H1 (cell line): ENCODE results near the gene TCP11. TPM values are rescaled to one million over a fixed set of nuclear protein-coding genes. Genes with fewer than 3 reads are reported as not detected.

Source experiments
- CTCF ChIA-PET: fragments of 300-600 bp; sonication (Branson Sonifier 250); formaldehyde crosslinking; loops from one replicate; lab custom pipeline; 2021; ENCODE audit not compliant: partially characterized antibody; lab: Charles Lee
- POLR2A ChIA-PET: fragments of 300-600 bp; sonication (Branson Sonifier 250); formaldehyde crosslinking; loops from one replicate; lab custom pipeline; 2021; ENCODE audit warnings: inconsistent platforms; ENCODE audit not compliant: partially characterized antibody; lab: Charles Lee
- DNase-seq, 2 experiments: peaks; one replicate each; pipeline versions ENCODE4 v3.0.0 to v3.0.0-alpha.2; 2010 to 2022; ENCODE audit warnings: low spot score in 2 of 2, low read depth in 1 of 2, mixed read lengths in 1 of 2
- FAIRE-seq: peaks from 2 replicates; lab custom pipeline; 2011; peaks lifted over from hg19 to GRCh38; lab: Jason Lieb, UNC
- H2AFZ ChIP-seq: 2 replicates; pipeline ENCODE4 v1.8.1; 2012; ENCODE audit warnings: low read length, inconsistent platforms
- H2AK5ac ChIP-seq: 2 replicates; pipeline ENCODE4 v1.6.1; 2013; ENCODE audit warnings: low read depth, low read length
- H2BK120ac ChIP-seq: replicated peaks from 2 replicates; pipeline ENCODE3; 2013; ENCODE audit warnings: low read depth, low read length, inconsistent platforms
- H2BK12ac ChIP-seq: 2 replicates; pipeline ENCODE4 v1.6.1; 2013; ENCODE audit warnings: low read depth, low read length
- H2BK15ac ChIP-seq: 2 replicates; pipeline ENCODE4 v1.6.1; 2013; ENCODE audit warnings: low read length
- H2BK20ac ChIP-seq: 2 replicates; pipeline ENCODE4 v1.6.1; 2013; ENCODE audit warnings: low read length
- H2BK5ac ChIP-seq: 2 replicates; pipeline ENCODE4 v1.6.1; 2013; ENCODE audit warnings: low read depth, low read length
- H3K14ac ChIP-seq: 2 replicates; pipeline ENCODE4 v1.6.1; 2013; ENCODE audit warnings: inconsistent platforms; ENCODE audit not compliant: insufficient read length
- H3K18ac ChIP-seq: 2 replicates; pipeline ENCODE4 v1.6.1; 2013; ENCODE audit warnings: low read length; ENCODE audit errors: extremely low read depth
- H3K23ac ChIP-seq: 2 replicates; pipeline ENCODE4 v1.6.1; 2013; ENCODE audit warnings: inconsistent platforms; ENCODE audit not compliant: insufficient read length
- H3K23me2 ChIP-seq: 2 replicates; pipeline ENCODE4 v1.6.1; 2013; ENCODE audit warnings: low read depth, low read length
- H3K27ac ChIP-seq: 2 replicates; pipeline ENCODE4 v1.6.1; 2011; ENCODE audit warnings: low read depth, low read length, inconsistent platforms
- H3K27me3 ChIP-seq, 4 experiments: replicated peaks in 1 of 4; 1 replicate in 1 of 4; 2 replicates in 3 of 4; pipeline versions ENCODE4 v1.6.1 to v1.8.1; 2011 to 2013; ENCODE audit warnings: low read length in 3 of 4, mild to moderate bottlenecking in 3 of 4, inconsistent platforms in 2 of 4, mixed read lengths in 2 of 4, moderate library complexity in 1 of 4; ENCODE audit not compliant: control insufficient read depth in 3 of 4, insufficient read depth in 3 of 4; ENCODE audit errors: extremely low read depth in 1 of 4
- H3K36me3 ChIP-seq, 4 experiments: 2 replicates each; pipeline versions ENCODE4 v1.6.1 to v1.8.1; 2011 to 2013; ENCODE audit warnings: mild to moderate bottlenecking in 4 of 4, low read length in 3 of 4, moderate library complexity in 2 of 4, control low read depth in 1 of 4, inconsistent platforms in 1 of 4; ENCODE audit not compliant: insufficient read depth in 4 of 4, control insufficient read depth in 2 of 4
- H3K4ac ChIP-seq: replicated peaks from 2 replicates; pipeline ENCODE3; 2013; ENCODE audit warnings: low read length, low read depth, mixed read lengths, inconsistent platforms; ENCODE audit not compliant: insufficient read length
- H3K4me1 ChIP-seq, 4 experiments: replicated peaks in 1 of 4; 1 replicate in 1 of 4; 2 replicates in 3 of 4; pipeline versions ENCODE4 v1.6.1 to v1.8.1; 2011 to 2013; ENCODE audit warnings: low read length in 3 of 4, inconsistent platforms in 2 of 4, mixed read lengths in 1 of 4; ENCODE audit not compliant: insufficient read depth in 4 of 4, control insufficient read depth in 3 of 4
- H3K4me2 ChIP-seq, 2 experiments: 2 replicates each; pipeline versions ENCODE4 v1.6.1 to v1.8.1; 2011 to 2013; ENCODE audit warnings: low read depth in 2 of 2, low read length in 2 of 2, control low read depth in 1 of 2, inconsistent platforms in 1 of 2, mild to moderate bottlenecking in 1 of 2; ENCODE audit not compliant: insufficient read depth in 1 of 2
- H3K4me3 ChIP-seq, 4 experiments: fragments of 200-600, 300-600 bp in 1 of 4; sonication (generic), shearing (Covaris generic), sonication (Bioruptor Twin) in 1 of 4; 2 replicates each; pipeline versions ENCODE4 v1.5.1 to v1.8.1; 2011 to 2016; ENCODE audit warnings: low read length in 4 of 4, low read depth in 3 of 4, control low read depth in 2 of 4, inconsistent platforms in 2 of 4, mild to moderate bottlenecking in 2 of 4, mixed read lengths in 1 of 4, moderate library complexity in 1 of 4; ENCODE audit not compliant: insufficient read depth in 2 of 4; ENCODE audit errors: extremely low read depth in 1 of 4
- H3K56ac ChIP-seq: replicated peaks from 2 replicates; pipeline ENCODE3; 2013; ENCODE audit warnings: low read depth, mild to moderate bottlenecking, mixed read lengths, low read length, inconsistent platforms; ENCODE audit not compliant: insufficient read length
- H3K79me1 ChIP-seq: 2 replicates; pipeline ENCODE4 v1.6.1; 2013; ENCODE audit warnings: low read depth, low read length, control low read depth
- H3K79me2 ChIP-seq, 2 experiments: 2 replicates each; pipeline versions ENCODE4 v1.6.1 to v1.8.1; 2012 to 2013; ENCODE audit warnings: low read length in 2 of 2, mild to moderate bottlenecking in 2 of 2, inconsistent platforms in 1 of 2; ENCODE audit not compliant: insufficient read depth in 2 of 2, control insufficient read depth in 1 of 2
- H3K9ac ChIP-seq, 4 experiments: replicated peaks in 1 of 4; 1 replicate in 1 of 4; 2 replicates in 3 of 4; pipeline versions ENCODE4 v1.6.1 to v1.8.1; 2011 to 2013; ENCODE audit warnings: low read depth in 3 of 4, low read length in 3 of 4, control low read depth in 2 of 4, mild to moderate bottlenecking in 2 of 4, moderate library complexity in 2 of 4, inconsistent platforms in 1 of 4; ENCODE audit errors: extremely low read depth in 1 of 4
- H3K9me3 ChIP-seq, 2 experiments: 2 replicates each; pipeline versions ENCODE4 v1.6.1 to v1.8.1; 2012 to 2013; ENCODE audit warnings: mild to moderate bottlenecking in 2 of 2, moderate library complexity in 2 of 2, control low read depth in 1 of 2, inconsistent platforms in 1 of 2, low read depth in 1 of 2, low read length in 1 of 2, mixed read lengths in 1 of 2; ENCODE audit not compliant: insufficient read depth in 2 of 2
- H4K20me1 ChIP-seq, 2 experiments: replicated peaks in 1 of 2; 2 replicates each; pipeline versions ENCODE3 to v1.8.1; 2011 to 2013; ENCODE audit warnings: inconsistent platforms in 2 of 2, low read length in 2 of 2, mild to moderate bottlenecking in 1 of 2; ENCODE audit not compliant: insufficient read depth in 2 of 2, control insufficient read depth in 1 of 2
- H4K5ac ChIP-seq: 2 replicates; pipeline ENCODE4 v1.6.1; 2013; ENCODE audit warnings: low read length, low read depth, mixed read lengths, inconsistent platforms; ENCODE audit not compliant: insufficient read length
- H4K8ac ChIP-seq: 2 replicates; pipeline ENCODE4 v1.8.0; 2013; ENCODE audit warnings: mild to moderate bottlenecking, moderate library complexity, low read length, inconsistent platforms; ENCODE audit not compliant: insufficient read depth; ENCODE audit errors: extremely low read depth
- H4K91ac ChIP-seq: replicated peaks from 2 replicates; pipeline ENCODE3; 2013; ENCODE audit warnings: low read length, mixed read lengths, inconsistent platforms; ENCODE audit not compliant: insufficient read length
- BRCA1 ChIP-seq: IDR thresholded peaks from 2 replicates; pipeline ENCODE4 v1.6.1; 2012; ENCODE audit warnings: low read depth, low read length, improper control_type of control experiment
- EZH2 ChIP-seq: fragments of 200-600 bp; sonication (generic); IDR thresholded peaks from 2 replicates; pipeline ENCODE4 v1.7.1; 2012; ENCODE audit warnings: low read depth, mild to moderate bottlenecking, moderate library complexity, low read length, inconsistent platforms; ENCODE audit not compliant: severe bottlenecking
- GTF2F1 ChIP-seq: IDR thresholded peaks from 2 replicates; pipeline ENCODE4 v1.6.1; 2012; ENCODE audit warnings: low read depth, low read length, improper control_type of control experiment, borderline replicate concordance
- HDAC2 ChIP-seq, 2 experiments: fragments of 300-600 bp in 1 of 2; sonication (generic) in 1 of 2; IDR thresholded peaks; 2 replicates each; pipeline ENCODE4 v1.6.1; 2011 to 2012; ENCODE audit warnings: low read depth in 2 of 2, low read length in 2 of 2, mild to moderate bottlenecking in 2 of 2, moderate library complexity in 2 of 2, borderline replicate concordance in 1 of 2, inconsistent platforms in 1 of 2
- MAX ChIP-seq: IDR thresholded peaks from 2 replicates; pipeline ENCODE4 v1.6.1; 2012; ENCODE audit warnings: inconsistent platforms
- NANOG ChIP-seq: IDR thresholded peaks from 2 replicates; pipeline ENCODE4 v1.6.1; 2011; ENCODE audit warnings: low read length, low read depth, mild to moderate bottlenecking, inconsistent platforms; ENCODE audit not compliant: insufficient read depth, poor library complexity, severe bottlenecking
- PHF8 ChIP-seq: fragments of 200-600 bp; sonication (generic); conservative IDR thresholded peaks from 2 replicates; pipeline ENCODE4 v1.7.1; 2012; ENCODE audit warnings: low read depth, mild to moderate bottlenecking, inconsistent platforms, low read length, moderate library complexity
- POLR2AphosphoS5 ChIP-seq: IDR thresholded peaks from 2 replicates; pipeline ENCODE4 v1.6.1; 2011; ENCODE audit warnings: low read depth, low read length
- RFX5 ChIP-seq: IDR thresholded peaks from 2 replicates; pipeline ENCODE4 v1.6.1; 2011; ENCODE audit warnings: low read depth, low read length, improper control_type of control experiment, borderline replicate concordance
- SAP30 ChIP-seq: fragments of 300-600 bp; sonication (generic); IDR thresholded peaks from 2 replicates; pipeline ENCODE4 v1.7.1; 2012; ENCODE audit warnings: low read length, moderate library complexity, mild to moderate bottlenecking, inconsistent platforms; ENCODE audit not compliant: insufficient read depth, insufficient replicate concordance
- SRF ChIP-seq: IDR thresholded peaks from 2 replicates; pipeline ENCODE4 v1.6.1; 2011; ENCODE audit warnings: mild to moderate bottlenecking, low read depth, low read length, moderate library complexity
- TAF7 ChIP-seq: optimal IDR thresholded peaks from 2 replicates; pipeline ENCODE3; 2011; ENCODE audit warnings: low read depth, mild to moderate bottlenecking, inconsistent platforms, low read length, moderate library complexity, borderline replicate concordance
- YY1 ChIP-seq: IDR thresholded peaks from 2 replicates; pipeline ENCODE4 v1.6.1; 2011; ENCODE audit warnings: low read depth, mild to moderate bottlenecking, low read length
- WGBS, 2 experiments: shearing (Covaris generic) in 1 of 2; methylation state at CpG; one replicate each; pipeline versions ENCODE4 v1.1.6 to v1.1.7; 2013 to 2015; ENCODE audit warnings: low lambda C conversion rate in 2 of 2, mixed read lengths in 2 of 2, inconsistent platforms in 1 of 2, low coverage in 1 of 2, missing lambda C conversion rate in 1 of 2; ENCODE audit not compliant: insufficient replicate concordance in 2 of 2, insufficient coverage in 1 of 2, insufficient read length in 1 of 2; ENCODE audit errors: extremely low coverage in 1 of 2, missing lambda C conversion rate in 1 of 2; 5-methylcytosine and 5-hydroxymethylcytosine counted together
- polyA plus RNA-seq, 7 experiments: library from polyadenylated mRNA; depleted of rRNA in 3 of 7; stranded (reverse) in 5 of 7; unstranded in 2 of 7; fragments of >200 nt in 5 of 7; fragments of 200-250 nt in 2 of 7; gene quantifications; 1 replicate in 5 of 7; 2 replicates in 1 of 7; 4 replicates in 1 of 7; pipeline versions ENCODE4 v1.2.1 to v1.2.3, GENCODE V29; 2011 to 2013; ENCODE audit warnings: missing spikeins in 2 of 7, mixed read lengths in 2 of 7
- total RNA-seq: library from RNA; stranded (reverse); fragmentation: NEBNext Ultra II Directional; extraction: Animal tissue kit (Norgen Biotek cat#: 25700); gene quantifications from 2 replicates; pipeline ENCODE4 v1.2.1, GENCODE V29; 2021

The TCP11 gene
- total and polyA plus RNA-seq, 2 of the 8 experiments (the other 6 are each of a cell fraction or from before 2014, with no cell fraction given): 0.11 TPM; not detected in 1

GRCh38 chr6:35183935-35184334, 42.8 kb upstream of the TCP11 start:
- no peak overlapping the region for H4K91ac ChIP-seq
- H4K5ac ChIP-seq: no peak overlapping the region
- H3K27me3 ChIP-seq: peaks cover 0 to 14% (median 4%) of the 10 kb centered on the region in 4 experiments; a peak in 4 of 7 replicates
- no peak overlapping the region for H2BK12ac ChIP-seq
- no peak overlapping the region for H3K18ac ChIP-seq
- CTCF ChIA-PET: interaction anchor here (0.8 to 1.3 kb wide), 3 partner anchors 11 to 56 kb away, joined by 3 to 5 read pairs (median 4); no protein-coding TSS in a partner anchor
- no peaks in the 10 kb centered on the region for H3K9me3 ChIP-seq
- no peaks in the 10 kb centered on the region for H3K79me2 ChIP-seq
- H3K4me1 ChIP-seq: peaks cover 0 to 5% (median 4%) of the 10 kb centered on the region in 4 experiments; a peak in 5 of 7 replicates
- no peak overlapping the region for H3K14ac ChIP-seq
- no peak overlapping the region for H3K27ac ChIP-seq
- H3K79me1 ChIP-seq: no peaks in the 10 kb centered on the region
- DNase-seq (no peak), FAIRE-seq (no peak)
- no peak overlapping the region for H3K4me3 ChIP-seq
- H3K23me2 ChIP-seq: no peaks in the 10 kb centered on the region; the same call in 1 of the 2 replicates
- no peak overlapping the region for H2AFZ ChIP-seq
- no peak overlapping the region for H2AK5ac ChIP-seq
- H2BK120ac ChIP-seq: no peak overlapping the region
- H3K56ac ChIP-seq: no peak overlapping the region
- 91% methylated on average over 2 of the region's 2 CpGs; no CpG with 5 or more reads in 1 of the 2 experiments for WGBS, 2 experiments
- POLR2A ChIA-PET: interaction anchor here (0.7 kb wide), 1 partner anchor 560 kb away, joined by 3 read pairs; no protein-coding TSS in a partner anchor
- H2BK15ac ChIP-seq: no peak overlapping the region
- H3K9ac ChIP-seq: no peak overlapping the region
- H3K4me2 ChIP-seq: no peak overlapping the region
- no peak overlapping the region for H4K8ac ChIP-seq
- H2BK5ac ChIP-seq: no peak overlapping the region
- no peaks in the 10 kb centered on the region for H4K20me1 ChIP-seq
- no peak overlapping the region for H3K4ac ChIP-seq
- H2BK20ac ChIP-seq: no peak overlapping the region
- no peaks in the 10 kb centered on the region for H3K36me3 ChIP-seq
- H3K23ac ChIP-seq: no peak overlapping the region
- TF ChIP-seq SRF (no peak), MAX (no peak), PHF8 (no peak), EZH2 (no peak), POLR2AphosphoS5 (no peak), SAP30 (no peak), HDAC2 (IDR thresholded peaks at IDR 0.05; ENCODE audit: borderline replicate concordance in 1 of 2, low read depth in 2 of 2, low read length in 2 of 2) (no peak), TAF7 (no peak), RFX5 (no peak), BRCA1 (no peak), YY1 (no peak), GTF2F1 (no peak), NANOG (no peak)
